H9 (cell line): Measurements from ENCODE around the gene AK9. TPM values are rescaled to one million over a fixed set of nuclear protein-coding genes. Genes with fewer than 3 reads are reported as not detected.

Source experiments
- DNase-seq: peaks from one replicate; pipeline ENCODE4 v3.0.0-alpha.2; 2017
- H2AFZ ChIP-seq: one replicate; pipeline ENCODE4 v1.6.1; 2013; ENCODE audit warnings: mild to moderate bottlenecking, low read length, control low read depth, moderate library complexity
- H2AK5ac ChIP-seq: 2 replicates; pipeline ENCODE4 v1.6.1; 2013; ENCODE audit warnings: low read length, control low read depth, mixed read lengths; ENCODE audit not compliant: insufficient read length
- H2BK120ac ChIP-seq: one replicate; pipeline ENCODE4 v1.6.1; 2013; ENCODE audit warnings: low read depth, mild to moderate bottlenecking, low read length, control low read depth, inconsistent platforms; ENCODE audit not compliant: poor library complexity, severe bottlenecking
- H2BK12ac ChIP-seq: 2 replicates; pipeline ENCODE4 v1.6.1; 2013; ENCODE audit warnings: low read length, control low read depth, mixed read lengths, low read depth; ENCODE audit not compliant: insufficient read length
- H2BK15ac ChIP-seq: 2 replicates; pipeline ENCODE4 v1.6.1; 2013; ENCODE audit warnings: low read depth, low read length, control low read depth
- H2BK20ac ChIP-seq: one replicate; pipeline ENCODE4 v1.6.1; 2013; ENCODE audit warnings: low read depth, mild to moderate bottlenecking, low read length, control low read depth, inconsistent platforms; ENCODE audit not compliant: poor library complexity, severe bottlenecking
- H2BK5ac ChIP-seq: 2 replicates; pipeline ENCODE4 v1.6.1; 2013; ENCODE audit warnings: low read length, control low read depth, mixed read lengths; ENCODE audit not compliant: insufficient read length
- H3K14ac ChIP-seq: 2 replicates; pipeline ENCODE4 v1.6.1; 2013; ENCODE audit warnings: low read length, control low read depth; ENCODE audit not compliant: insufficient read depth
- H3K18ac ChIP-seq: 2 replicates; pipeline ENCODE4 v1.6.1; 2013; ENCODE audit warnings: low read depth, mild to moderate bottlenecking, mixed read lengths, low read length, control low read depth; ENCODE audit not compliant: insufficient read length
- H3K23ac ChIP-seq: 2 replicates; pipeline ENCODE4 v1.6.1; 2013; ENCODE audit warnings: low read length, control low read depth, mixed read lengths, low read depth; ENCODE audit not compliant: insufficient read length
- H3K23me2 ChIP-seq: 2 replicates; pipeline ENCODE4 v1.6.1; 2013; ENCODE audit warnings: low read depth, mild to moderate bottlenecking, mixed read lengths, low read length, control low read depth; ENCODE audit not compliant: insufficient read length, poor library complexity, severe bottlenecking
- H3K27ac ChIP-seq: 2 replicates; pipeline ENCODE4 v1.5.1; 2013; ENCODE audit warnings: low read length, control low read depth, mixed read lengths, low read depth; ENCODE audit not compliant: insufficient read length
- H3K27me3 ChIP-seq: 2 replicates; pipeline ENCODE4 v1.6.1; 2013; ENCODE audit warnings: low read length, control low read depth, inconsistent platforms; ENCODE audit not compliant: insufficient read depth
- H3K4ac ChIP-seq: 2 replicates; pipeline ENCODE4 v1.6.1; 2013; ENCODE audit warnings: low read depth, mild to moderate bottlenecking, control low read depth, inconsistent platforms, low read length, moderate library complexity
- H3K4me1 ChIP-seq: 2 replicates; pipeline ENCODE4 v1.6.1; 2013; ENCODE audit warnings: low read length, control low read depth, inconsistent platforms; ENCODE audit not compliant: insufficient read depth
- H3K4me2 ChIP-seq: 2 replicates; pipeline ENCODE4 v1.6.1; 2013; ENCODE audit warnings: low read length, control low read depth, mixed read lengths; ENCODE audit not compliant: insufficient read length, insufficient read depth
- H3K56ac ChIP-seq: 2 replicates; pipeline ENCODE4 v1.6.1; 2013; ENCODE audit warnings: low read depth, mild to moderate bottlenecking, mixed read lengths, low read length, control low read depth; ENCODE audit not compliant: insufficient read length
- H3K79me1 ChIP-seq: 2 replicates; pipeline ENCODE4 v1.6.1; 2013; ENCODE audit warnings: low read depth, mild to moderate bottlenecking, moderate library complexity, low read length, control low read depth, inconsistent platforms; ENCODE audit not compliant: insufficient read depth, poor library complexity, severe bottlenecking
- H3K79me2 ChIP-seq: 2 replicates; pipeline ENCODE4 v1.6.1; 2013; ENCODE audit warnings: low read length, control low read depth, inconsistent platforms; ENCODE audit not compliant: insufficient read depth
- H3K9ac ChIP-seq: 2 replicates; pipeline ENCODE4 v1.6.1; 2013; ENCODE audit warnings: low read length, control low read depth, mixed read lengths; ENCODE audit not compliant: insufficient read length; ENCODE audit errors: extremely low read depth
- H3K9me3 ChIP-seq: one replicate; pipeline ENCODE4 v1.6.1; 2013; ENCODE audit warnings: low read depth, low read length, inconsistent platforms; ENCODE audit not compliant: control insufficient read depth
- H3T11ph ChIP-seq: one replicate; pipeline ENCODE4 v1.6.1; 2013; ENCODE audit warnings: mild to moderate bottlenecking, low read length, control low read depth, inconsistent platforms
- H4K20me1 ChIP-seq: one replicate; pipeline ENCODE4 v1.6.1; 2013; ENCODE audit not compliant: control insufficient read depth, insufficient read length, insufficient read depth
- H4K5ac ChIP-seq: 2 replicates; pipeline ENCODE4 v1.6.1; 2013; ENCODE audit warnings: low read depth, mild to moderate bottlenecking, mixed read lengths, low read length, control low read depth; ENCODE audit not compliant: insufficient read length
- H4K8ac ChIP-seq: replicated peaks from 2 replicates; pipeline ENCODE4 v1.6.1; 2013; ENCODE audit warnings: low read length, control low read depth, mixed read lengths, low read depth; ENCODE audit not compliant: insufficient read length
- H4K91ac ChIP-seq: 2 replicates; pipeline ENCODE4 v1.6.1; 2013; ENCODE audit warnings: low read depth, mild to moderate bottlenecking, moderate library complexity, mixed read lengths, low read length, control low read depth; ENCODE audit not compliant: insufficient read length
- H3K27ac Mint-ChIP-seq, 3 experiments: 2 replicates in 2 of 3; 3 replicates in 1 of 3; pipeline ENCODE4 v1.8.0; 2020 to 2021; ENCODE audit warnings: mixed read lengths in 3 of 3, mild to moderate bottlenecking in 1 of 3, moderate library complexity in 1 of 3
- H3K27me3 Mint-ChIP-seq: 2 replicates; pipeline ENCODE4 v1.8.0; 2021; ENCODE audit warnings: low read depth, mild to moderate bottlenecking, moderate library complexity, mixed read lengths
- H3K36me3 Mint-ChIP-seq, 3 experiments: 2 replicates in 2 of 3; 3 replicates in 1 of 3; pipeline ENCODE4 v1.8.0; 2020 to 2021; ENCODE audit warnings: low read depth in 3 of 3, mixed read lengths in 3 of 3; ENCODE audit not compliant: insufficient read depth in 1 of 3
- H3K4me1 Mint-ChIP-seq, 2 experiments: 2 replicates each; pipeline ENCODE4 v1.8.0; 2020; ENCODE audit warnings: mixed read lengths in 2 of 2
- H3K4me3 Mint-ChIP-seq, 2 experiments: 2 replicates in 1 of 2; 3 replicates in 1 of 2; pipeline ENCODE4 v1.8.0; 2020 to 2021; ENCODE audit warnings: mild to moderate bottlenecking in 2 of 2, mixed read lengths in 2 of 2, moderate library complexity in 1 of 2
- H3K9me3 Mint-ChIP-seq, 2 experiments: 2 replicates in 1 of 2; 3 replicates in 1 of 2; pipeline ENCODE4 v1.8.0; 2020; ENCODE audit warnings: mild to moderate bottlenecking in 2 of 2, mixed read lengths in 2 of 2, moderate library complexity in 1 of 2
- CTCF ChIP-seq: fragments of 200-600 bp; sonication (generic); conservative IDR thresholded peaks from 3 replicates; pipeline ENCODE4 v1.8.0; 2021; ENCODE audit warnings: antibody characterized with exemption, mild to moderate bottlenecking
- WGBS: extraction: QIAGEN DNeasy Blood & Tissue Kit; methylation state at CpG from one replicate; pipeline ENCODE4 v1.1.7; 2013; ENCODE audit warnings: missing lambda C conversion rate, low lambda C conversion rate, mixed read lengths; ENCODE audit not compliant: insufficient read length; ENCODE audit errors: extremely low coverage; 5-methylcytosine and 5-hydroxymethylcytosine counted together
- total RNA-seq: library from RNA; stranded (reverse); gene quantifications from 2 replicates; pipeline ENCODE4 v1.2.1, GENCODE V29; 2021

AK9 gene
- total RNA-seq, 1 experiment from 2014 or later = 2.3 TPM

- no peak overlapping the region for H2BK5ac ChIP-seq
- TF ChIP-seq CTCF = no peak
- H3K4me2 ChIP-seq = no peak overlapping the region
- Mint-ChIP-seq H3K27ac (no peak overlapping the region), H3K4me3 (no peak overlapping the region), H3K9me3 (no peaks in the 10 kb centered on the region), H3K36me3 (no peaks in the 10 kb centered on the region), H3K27me3 (no peaks in the 10 kb centered on the region), H3K4me1 (peaks cover 0 to 3% of the 10 kb centered on the region in 2 experiments; a peak in 1 of 4 replicates)
- H4K20me1 ChIP-seq = no peaks in the 10 kb centered on the region
- WGBS = no CpG with 5 or more reads among the region's 1 CpG
- no peak overlapping the region for H2BK12ac ChIP-seq
- H2BK120ac ChIP-seq = no peak overlapping the region
- H2BK20ac ChIP-seq = no peak overlapping the region
- no peak overlapping the region for H3K9ac ChIP-seq
- no peak overlapping the region for H3K27ac ChIP-seq
- H3K4me1 ChIP-seq = no peaks in the 10 kb centered on the region
- H2BK15ac ChIP-seq = no peak overlapping the region
- H4K8ac ChIP-seq = no peak overlapping the region
- no peaks in the 10 kb centered on the region for H3K9me3 ChIP-seq
- H4K5ac ChIP-seq = no peak overlapping the region
- no peaks in the 10 kb centered on the region for H3K23me2 ChIP-seq
- no peak overlapping the region for H3K23ac ChIP-seq
- H3K56ac ChIP-seq = no peak overlapping the region
- H3K27me3 ChIP-seq = no peaks in the 10 kb centered on the region
- no peaks in the 10 kb centered on the region for H3K79me1 ChIP-seq
- DNase-seq = no peak
- H4K91ac ChIP-seq = no peak overlapping the region
- H3K79me2 ChIP-seq = no peaks in the 10 kb centered on the region
- no peak overlapping the region for H2AFZ ChIP-seq
- H3K18ac ChIP-seq = no peak overlapping the region
- H2AK5ac ChIP-seq = no peak overlapping the region
- no peak overlapping the region for H3K4ac ChIP-seq
- no peak overlapping the region for H3K14ac ChIP-seq
- H3T11ph ChIP-seq = no peak overlapping the region
Measured at GRCh38 chr6:109611502-109611901, 79.5 kb downstream of the AK9 start.
